Body of pancreas (tissue), 4 donors: ENCODE measurements around the gene TFPI. TPM values are rescaled to one million over a fixed set of nuclear protein-coding genes. Genes with fewer than 3 reads are reported as not detected.

ENCODE experiments used
- ATAC-seq: fragments of 150-250 bp; one replicate; pipeline ENCODE4 v1.9.1; 2016
- DNase-seq, 4 donors: peaks; one replicate each; pipeline ENCODE4 v3.0.0-alpha.2; 2019
- H3K27ac ChIP-seq, 4 donors: fragments of 200-600 bp; sonication (generic); 1 replicate in 3 of 4; 2 replicates in 1 of 4; pipeline versions ENCODE4 v1.5.1 to v1.6.1; 2016 to 2019; ENCODE audit warnings: mild to moderate bottlenecking in 1 of 4, mixed read lengths in 1 of 4, moderate library complexity in 1 of 4
- H3K27me3 ChIP-seq, 2 donors: fragments of 200-600 bp; sonication (generic); one replicate each; pipeline ENCODE4 v1.6.0; 2016; ENCODE audit warnings: mild to moderate bottlenecking in 1 of 2
- H3K36me3 ChIP-seq, 2 donors: fragments of 200-600 bp; sonication (generic); replicated peaks in 1 of 2; 2 replicates each; pipeline ENCODE4 v1.5.1; 2016; ENCODE audit warnings: low read depth in 2 of 2; ENCODE audit not compliant: insufficient read depth in 1 of 2
- H3K4me1 ChIP-seq: fragments of 200-600 bp; sonication (generic); one replicate; pipeline ENCODE4 v1.6.0; 2016
- H3K4me3 ChIP-seq, 2 donors: fragments of 200-600 bp; sonication (generic); 1 replicate in 1 of 2; 2 replicates in 1 of 2; pipeline ENCODE4 v1.5.1; 2016 to 2019
- H3K9me3 ChIP-seq, 3 donors: fragments of 200-600 bp; sonication (generic); 1 replicate in 2 of 3; 2 replicates in 1 of 3; pipeline ENCODE4 v1.5.1; 2016
- POLR2A ChIP-seq, 3 donors: fragments of 450-650 bp; IDR thresholded peaks; one replicate each; pipeline ENCODE4 v1.6.1; 2016; ENCODE audit warnings: antibody characterized with exemption in 3 of 3, mild to moderate bottlenecking in 2 of 3
- WGBS, 2 donors: methylation state at CpG; one replicate each; pipeline ENCODE4 v1.1.5; 2017; 5-methylcytosine and 5-hydroxymethylcytosine counted together
- intact Hi-C: fragments of 100-400 bp; cut with DNase I; formaldehyde crosslinking; loops from one replicate; pipeline ENCODE4 v1.15.1; 2023
- total RNA-seq, 2 donors: library from RNA; depleted of rRNA; stranded (reverse); fragments of >200 nt; gene quantifications; one replicate each; pipeline ENCODE4 v1.1.0, GENCODE V29; 2016
- TF ChIP-seq, protein P1 (sequence below), 7 experiments: fragments of 450-650 bp in 4 of 7; fragments of 200-600 bp in 3 of 7; sonication (generic) in 3 of 7; IDR thresholded peaks; one replicate each; pipeline ENCODE4 v1.5.1; 2016 to 2019; ENCODE audit warnings: antibody characterized with exemption in 7 of 7

The TFPI gene
- total RNA-seq, 2 donors from 2014 or later, result 21.1 to 54.2 TPM

- WGBS, 2 donors, result 25 to 27% methylated on average over 2 of the region's 2 CpGs
- H3K4me3 ChIP-seq, result no peak overlapping the region
These were observed 88.0 kb downstream of the TFPI start for GRCh38 chr2:187466129-187466792.

GRCh38 chr2:187462839-187463238 is 91.4 kb downstream of the TFPI start:
- Histone ChIP-seq H3K36me3 (no peaks in the 10 kb centered on the region), H3K9me3 (no peaks in the 10 kb centered on the region), H3K27ac (no peak overlapping the region), H3K4me3 (no peak overlapping the region), H3K27me3 (no peaks in the 10 kb centered on the region), H3K4me1 (no peaks in the 10 kb centered on the region)
- ATAC-seq (no peak), DNase-seq (no peak)
- no peak for TF ChIP-seq POLR2A (IDR thresholded peaks at IDR 0.05)
- 24 to 27% methylated on average over 4 of the region's 4 CpGs for WGBS, 2 donors
- intact Hi-C loops, result no loop called here

More at GRCh38 chr2:187466129-187466792, 88.0 kb downstream of the TFPI start:
- H3K4me1 ChIP-seq, result no peaks in the 10 kb centered on the region
- no peak overlapping the region for H3K27ac ChIP-seq
- H3K9me3 ChIP-seq, result no peaks in the 10 kb centered on the region
- H3K36me3 ChIP-seq, result no peaks in the 10 kb centered on the region
- H3K27me3 ChIP-seq, result no peaks in the 10 kb centered on the region
- intact Hi-C loops, result no loop called here
- ATAC-seq (no peak), DNase-seq (no peak)
- no peak for TF ChIP-seq POLR2A (IDR thresholded peaks at IDR 0.05)
- TF ChIP-seq, protein P1, sequence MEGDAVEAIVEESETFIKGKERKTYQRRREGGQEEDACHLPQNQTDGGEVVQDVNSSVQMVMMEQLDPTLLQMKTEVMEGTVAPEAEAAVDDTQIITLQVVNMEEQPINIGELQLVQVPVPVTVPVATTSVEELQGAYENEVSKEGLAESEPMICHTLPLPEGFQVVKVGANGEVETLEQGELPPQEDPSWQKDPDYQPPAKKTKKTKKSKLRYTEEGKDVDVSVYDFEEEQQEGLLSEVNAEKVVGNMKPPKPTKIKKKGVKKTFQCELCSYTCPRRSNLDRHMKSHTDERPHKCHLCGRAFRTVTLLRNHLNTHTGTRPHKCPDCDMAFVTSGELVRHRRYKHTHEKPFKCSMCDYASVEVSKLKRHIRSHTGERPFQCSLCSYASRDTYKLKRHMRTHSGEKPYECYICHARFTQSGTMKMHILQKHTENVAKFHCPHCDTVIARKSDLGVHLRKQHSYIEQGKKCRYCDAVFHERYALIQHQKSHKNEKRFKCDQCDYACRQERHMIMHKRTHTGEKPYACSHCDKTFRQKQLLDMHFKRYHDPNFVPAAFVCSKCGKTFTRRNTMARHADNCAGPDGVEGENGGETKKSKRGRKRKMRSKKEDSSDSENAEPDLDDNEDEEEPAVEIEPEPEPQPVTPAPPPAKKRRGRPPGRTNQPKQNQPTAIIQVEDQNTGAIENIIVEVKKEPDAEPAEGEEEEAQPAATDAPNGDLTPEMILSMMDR (IDR thresholded peaks at IDR 0.05), result no peak

DNA sequence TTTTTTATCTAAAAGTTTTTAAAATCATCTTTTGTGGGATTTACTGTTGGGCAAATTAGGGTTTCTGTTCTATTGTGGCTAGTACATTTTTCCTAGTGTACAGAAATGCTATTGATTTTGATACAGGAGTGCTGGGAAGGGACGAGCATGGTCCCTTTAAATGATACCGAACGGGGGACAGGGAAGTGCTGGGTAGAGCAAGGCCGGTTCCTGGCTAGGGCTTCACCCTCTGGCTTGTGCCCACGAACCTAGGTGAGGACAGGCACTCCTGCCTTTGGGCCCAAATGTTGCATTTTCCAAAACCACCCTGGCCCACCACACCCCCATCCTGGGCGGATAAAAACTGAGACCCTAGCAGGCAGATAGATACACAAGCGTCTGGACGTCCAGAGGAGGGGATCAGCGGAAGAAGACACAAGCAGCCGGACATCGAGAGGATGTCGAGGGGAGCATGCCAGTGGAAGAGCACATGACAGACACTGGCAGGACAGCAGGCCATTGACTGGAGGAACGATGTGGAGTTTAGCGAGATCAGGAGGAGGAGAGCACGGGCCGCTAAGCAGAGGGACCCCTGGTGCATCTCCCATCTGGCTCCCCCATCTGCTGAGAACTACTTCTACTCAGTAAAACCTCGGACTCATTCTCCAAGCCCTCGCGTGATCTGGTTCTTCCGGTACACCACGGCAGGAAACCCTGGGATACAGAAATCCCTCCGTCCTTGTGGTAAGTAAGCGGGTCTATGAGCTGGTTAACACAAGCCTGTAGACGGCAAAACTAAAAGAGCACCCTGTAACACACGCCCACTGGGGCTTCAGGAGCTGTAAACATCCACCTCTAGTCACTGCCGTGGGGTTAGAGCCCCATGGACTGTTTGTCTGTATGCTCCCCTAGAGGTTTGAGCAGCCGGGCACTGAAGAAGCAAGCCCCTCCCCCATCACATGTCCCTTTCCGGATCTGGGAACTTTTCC is 92.7 kb downstream of the TFPI start:
- Histone ChIP-seq H3K9me3 (no peaks in the 10 kb centered on the region), H3K27me3 (no peaks in the 10 kb centered on the region), H3K27ac (peak overlapping the region in 1 of 4 donors; percentile 54), H3K36me3 (no peaks in the 10 kb centered on the region), H3K4me1 (no peaks in the 10 kb centered on the region), H3K4me3 (peak overlapping the region in 1 of 2 donors; percentile 25)
- ATAC-seq, result peak; percentile 93
- peak; percentile 52 to 65 (median 60) for DNase-seq
- TF ChIP-seq, protein P1 (IDR thresholded peaks at IDR 0.05), result no peak
- TF ChIP-seq POLR2A (IDR thresholded peaks at IDR 0.05), result peak; percentile 11 to 62 (median 14)
- WGBS, 2 donors, result 33 to 48% methylated on average over 28 of the region's 28 CpGs
- intact Hi-C loops, result no loop called here

GRCh38 chr2:187459256-187459655 is 95.0 kb downstream of the TFPI start:
- H3K36me3 ChIP-seq, result no peaks in the 10 kb centered on the region
- TF ChIP-seq, protein P1 (IDR thresholded peaks at IDR 0.05), result no peak
- TF ChIP-seq POLR2A (IDR thresholded peaks at IDR 0.05), result no peak
- ATAC-seq (no peak), DNase-seq (no peak)
- H3K4me1 ChIP-seq, result no peaks in the 10 kb centered on the region
- H3K27ac ChIP-seq, result no peak overlapping the region
- no peaks in the 10 kb centered on the region for H3K9me3 ChIP-seq
- WGBS, 2 donors, result 70 to 78% methylated on average over 2 of the region's 2 CpGs
- intact Hi-C loops, result loop anchor here (10.0 kb wide), 1 partner anchor 594 kb away; no protein-coding TSS in a partner anchor
- no peak overlapping the region for H3K4me3 ChIP-seq
- H3K27me3 ChIP-seq, result no peaks in the 10 kb centered on the region

GRCh38 chr2:187453078-187453641 is 101.1 kb downstream of the TFPI start:
- no peak for DNase-seq
- Histone ChIP-seq H3K4me3 (no peak overlapping the region), H3K36me3 (no peaks in the 10 kb centered on the region), H3K27ac (no peak overlapping the region), H3K9me3 (no peaks in the 10 kb centered on the region), H3K27me3 (no peaks in the 10 kb centered on the region), H3K4me1 (no peaks in the 10 kb centered on the region)
- intact Hi-C loops, result loop anchor here (10.0 kb wide), 1 partner anchor 588 kb away; no protein-coding TSS in a partner anchor
- WGBS, 2 donors, result 65 to 79% methylated on average over 1 of the region's 1 CpG
- TF ChIP-seq POLR2A (IDR thresholded peaks at IDR 0.05), result no peak
- TF ChIP-seq, protein P1 (IDR thresholded peaks at IDR 0.05), result peak in 6 of 7 experiments; percentile 21 to 45 (median 35)
- ATAC-seq, result no peak
